Measurements from ENCODE around the gene GRAMD2B. TPM values are rescaled to one million over a fixed set of nuclear protein-coding genes. Genes with fewer than 3 reads are reported as not detected.

Gene GRAMD2B
- total RNA-seq, 1 donor: 6.9 TPM

DNA sequence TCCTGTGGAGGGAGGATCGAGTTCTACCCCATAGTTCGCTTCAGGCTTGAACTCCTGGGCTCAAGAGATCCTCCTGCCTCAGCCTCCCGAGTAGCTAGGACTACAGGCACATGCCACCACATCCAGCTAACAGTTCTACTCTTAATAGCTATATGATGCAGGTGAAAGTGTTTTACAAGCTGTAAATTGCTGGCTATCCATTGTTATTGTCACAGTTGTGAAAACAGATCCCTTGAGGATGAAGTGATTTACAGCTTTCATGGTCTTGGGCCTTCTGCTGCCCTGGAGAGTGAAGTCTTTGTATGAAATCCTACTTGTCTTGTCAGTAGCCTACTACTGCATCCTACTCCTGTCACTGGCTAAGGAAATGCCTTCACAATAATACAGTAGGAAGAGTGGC lies 48.0 kb downstream of the GRAMD2B start:
- no peaks in the 10 kb centered on the region for H3K27me3 ChIP-seq (ENCODE audit: insufficient read depth, low read length)
- no peaks in the 10 kb centered on the region for H3K4me1 ChIP-seq (ENCODE audit: insufficient read depth, low read length)
- no peaks in the 10 kb centered on the region for H3K9me3 ChIP-seq (ENCODE audit: low read depth, low read length)
- no peak overlapping the region for H3K4me3 ChIP-seq (ENCODE audit: low read length)

GRCh38 chr5:126471875-126472537 lies 48.8 kb downstream of the GRAMD2B start:
- Histone ChIP-seq H3K9me3 (ENCODE audit: low read depth, low read length) (no peaks in the 10 kb centered on the region), H3K4me3 (ENCODE audit: low read length) (no peak overlapping the region), H3K4me1 (ENCODE audit: insufficient read depth, low read length) (no peaks in the 10 kb centered on the region), H3K27me3 (ENCODE audit: insufficient read depth, low read length) (no peaks in the 10 kb centered on the region)

DNA sequence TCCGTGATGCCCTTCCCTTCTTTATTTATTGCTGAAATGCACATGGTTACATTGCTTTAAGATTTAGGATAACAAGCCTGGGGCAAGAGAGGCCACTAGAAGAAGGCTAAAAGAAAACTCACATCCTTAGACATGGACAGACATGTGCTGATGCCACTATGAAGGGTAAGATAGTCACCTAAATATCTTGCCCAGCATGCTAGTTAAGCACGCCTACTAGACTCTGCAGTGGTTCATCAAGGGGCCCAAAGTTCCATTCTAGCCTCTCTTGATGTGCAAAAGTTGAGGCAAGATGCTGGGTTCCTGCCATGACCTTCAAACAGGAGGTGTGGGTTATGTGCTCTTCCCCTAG lies 49.3 kb downstream of the GRAMD2B start:
- Histone ChIP-seq H3K9me3 (ENCODE audit: low read depth, low read length) (no peaks in the 10 kb centered on the region), H3K27me3 (ENCODE audit: insufficient read depth, low read length) (no peaks in the 10 kb centered on the region), H3K4me1 (ENCODE audit: insufficient read depth, low read length) (no peaks in the 10 kb centered on the region), H3K4me3 (ENCODE audit: low read length) (no peak overlapping the region)

DNA sequence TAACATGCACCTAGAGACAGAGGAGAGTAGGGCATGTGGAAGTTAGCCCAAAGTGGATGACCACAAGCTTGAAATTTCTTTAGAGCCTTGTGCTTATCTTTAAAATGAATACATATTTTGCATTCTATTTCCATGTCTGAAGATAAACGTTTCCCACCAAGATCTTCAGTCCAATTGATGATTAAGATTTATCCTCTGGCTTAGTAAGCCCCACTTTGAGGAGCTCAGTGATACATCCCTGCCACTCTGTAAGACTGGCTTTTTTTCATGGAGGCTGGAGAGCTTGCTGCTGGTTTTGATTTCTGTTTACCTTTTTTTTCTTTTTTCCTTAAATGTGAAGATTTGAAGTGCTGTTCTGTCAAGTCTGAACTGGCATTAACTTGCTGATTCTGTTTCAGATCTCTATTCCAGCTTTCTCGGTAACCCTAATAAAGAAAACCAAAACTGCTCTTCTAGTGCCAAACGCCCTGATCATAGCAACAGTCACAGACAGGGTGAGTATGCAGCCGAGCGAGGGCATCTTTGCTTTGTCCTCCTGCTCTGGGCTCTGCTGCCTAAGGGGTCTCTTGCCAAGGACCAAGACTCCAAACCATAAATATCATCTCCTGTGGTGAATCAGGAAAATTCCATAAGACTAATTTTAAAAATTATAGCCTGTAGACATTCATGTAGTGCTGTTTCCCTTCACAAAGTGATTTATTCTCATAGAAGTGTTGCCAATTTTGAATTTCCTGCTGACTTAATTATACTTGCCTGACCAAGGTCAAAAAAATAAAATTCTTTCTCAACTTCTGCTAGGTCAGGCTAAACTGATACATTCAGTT lies 54.3 kb downstream of the GRAMD2B start:
- H3K9me3 ChIP-seq (ENCODE audit: low read depth, low read length): no peaks in the 10 kb centered on the region
- no peaks in the 10 kb centered on the region for H3K27me3 ChIP-seq (ENCODE audit: insufficient read depth, low read length)
- no peaks in the 10 kb centered on the region for H3K4me1 ChIP-seq (ENCODE audit: insufficient read depth, low read length)
- H3K4me3 ChIP-seq (ENCODE audit: low read length): no peak overlapping the region

DNA sequence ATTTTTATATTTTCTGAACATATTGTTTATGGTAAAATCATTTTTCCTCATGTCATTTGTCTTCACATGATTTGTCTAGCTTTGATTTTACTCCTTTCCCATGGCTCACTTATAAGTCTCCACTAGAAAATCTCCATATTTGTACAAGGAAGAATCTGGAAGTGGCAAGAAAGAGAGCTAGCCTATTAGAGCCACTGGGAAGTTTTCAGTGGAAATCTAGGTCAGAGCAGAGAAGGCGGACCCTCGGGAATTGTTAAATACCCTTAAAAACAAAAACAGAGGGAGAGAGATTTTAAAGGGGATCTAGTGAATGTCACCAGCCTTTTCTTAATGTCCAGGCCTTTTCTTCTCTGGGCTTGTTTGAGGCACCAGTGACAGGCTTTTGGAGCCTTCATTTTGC lies 56.6 kb downstream of the GRAMD2B start:
- H3K4me3 ChIP-seq (ENCODE audit: low read length): no peak overlapping the region
- no peaks in the 10 kb centered on the region for H3K4me1 ChIP-seq (ENCODE audit: insufficient read depth, low read length)
- no peaks in the 10 kb centered on the region for H3K9me3 ChIP-seq (ENCODE audit: low read depth, low read length)
- H3K27me3 ChIP-seq (ENCODE audit: insufficient read depth, low read length): no peaks in the 10 kb centered on the region

DNA sequence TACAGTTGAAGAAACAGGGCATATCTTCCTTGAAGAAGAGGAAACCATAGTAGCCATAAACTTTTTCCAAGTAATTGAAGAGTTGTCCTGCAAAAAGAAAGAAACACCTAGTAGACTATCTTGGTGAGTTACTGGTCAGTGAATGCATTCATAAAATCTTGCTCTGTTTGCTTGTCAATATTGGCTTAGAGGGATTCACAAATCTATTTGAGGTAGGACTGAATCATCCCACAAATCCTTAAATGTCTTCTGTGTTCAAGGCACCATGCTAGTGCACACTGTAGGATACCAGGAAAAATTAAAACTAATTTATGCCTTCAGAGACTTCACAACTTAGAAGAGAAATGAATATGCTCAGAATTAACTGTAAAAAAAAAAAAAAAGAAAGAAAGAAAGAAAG lies 57.6 kb downstream of the GRAMD2B start:
- Histone ChIP-seq H3K27me3 (ENCODE audit: insufficient read depth, low read length) (no peaks in the 10 kb centered on the region), H3K4me3 (ENCODE audit: low read length) (no peak overlapping the region), H3K4me1 (ENCODE audit: insufficient read depth, low read length) (no peaks in the 10 kb centered on the region), H3K9me3 (ENCODE audit: low read depth, low read length) (no peaks in the 10 kb centered on the region)

DNA sequence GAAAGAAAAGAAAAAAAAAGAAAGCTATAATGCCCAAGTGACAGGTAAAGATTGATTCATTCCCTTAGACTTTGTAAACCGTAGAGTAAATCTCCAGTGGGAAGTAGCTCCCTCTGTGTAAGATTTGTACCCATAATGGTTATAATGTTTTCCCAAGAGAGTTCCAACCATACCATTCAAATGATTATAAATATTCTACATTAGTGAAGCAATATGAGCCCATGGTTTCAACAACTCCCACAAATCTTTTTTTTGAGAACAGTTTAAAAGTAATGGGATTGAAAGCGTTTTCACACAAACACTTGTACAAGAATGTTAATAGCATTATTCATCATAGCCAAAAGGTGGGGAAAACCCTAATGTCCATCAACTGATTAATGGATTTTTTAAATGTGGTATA lies 58.0 kb downstream of the GRAMD2B start:
- no peaks in the 10 kb centered on the region for H3K27me3 ChIP-seq (ENCODE audit: insufficient read depth, low read length)
- H3K4me3 ChIP-seq (ENCODE audit: low read length): no peak overlapping the region
- no peaks in the 10 kb centered on the region for H3K9me3 ChIP-seq (ENCODE audit: low read depth, low read length)
- H3K4me1 ChIP-seq (ENCODE audit: insufficient read depth, low read length): no peaks in the 10 kb centered on the region

GRCh38 chr5:126482591-126482990 lies 59.4 kb downstream of the GRAMD2B start:
- Histone ChIP-seq H3K4me1 (ENCODE audit: insufficient read depth, low read length) (no peaks in the 10 kb centered on the region), H3K27me3 (ENCODE audit: insufficient read depth, low read length) (no peaks in the 10 kb centered on the region), H3K9me3 (ENCODE audit: low read depth, low read length) (no peaks in the 10 kb centered on the region), H3K4me3 (ENCODE audit: low read length) (no peak overlapping the region)

DNA sequence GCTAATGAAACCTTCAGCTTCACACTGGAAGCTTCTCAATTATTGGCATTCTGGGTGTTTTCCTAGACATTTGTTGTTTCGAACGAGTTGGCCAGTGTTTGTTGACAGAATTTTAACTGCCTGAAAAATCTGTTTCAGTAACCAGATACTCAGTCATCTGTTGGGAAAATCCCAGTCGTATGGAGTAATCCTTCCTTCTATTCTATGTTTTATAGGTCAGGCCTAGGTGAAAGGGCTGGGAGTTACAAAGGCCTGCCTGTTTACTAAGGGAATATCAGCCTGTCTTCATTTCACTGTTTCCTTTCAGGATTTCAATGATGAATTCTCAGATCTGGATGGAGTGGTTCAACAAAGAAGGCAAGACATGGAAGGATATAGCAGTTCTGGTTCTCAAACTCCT lies 59.9 kb downstream of the GRAMD2B start:
- Histone ChIP-seq H3K9me3 (ENCODE audit: low read depth, low read length) (no peaks in the 10 kb centered on the region), H3K4me3 (ENCODE audit: low read length) (no peak overlapping the region), H3K4me1 (ENCODE audit: insufficient read depth, low read length) (no peaks in the 10 kb centered on the region), H3K27me3 (ENCODE audit: insufficient read depth, low read length) (no peaks in the 10 kb centered on the region)

DNA sequence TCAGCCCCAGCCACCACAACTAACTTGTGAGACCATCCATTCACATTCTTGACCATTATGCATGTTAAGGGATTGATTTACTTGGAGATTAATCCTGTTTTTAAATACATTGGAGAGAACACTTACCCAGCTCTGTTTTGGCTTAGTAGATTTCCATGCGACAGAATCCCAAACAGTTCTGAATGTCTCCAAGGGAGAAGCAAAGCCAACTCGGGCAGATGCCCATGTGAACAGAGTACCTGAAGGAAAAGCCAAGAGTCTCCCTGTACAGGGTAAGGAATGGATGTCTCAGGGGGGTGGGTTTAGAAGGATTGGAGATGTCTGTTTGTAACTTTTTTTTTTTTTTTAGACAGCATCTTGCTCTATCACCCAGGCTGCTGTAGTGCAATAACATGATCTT lies 61.0 kb downstream of the GRAMD2B start:
- H3K4me1 ChIP-seq (ENCODE audit: insufficient read depth, low read length): no peaks in the 10 kb centered on the region
- H3K9me3 ChIP-seq (ENCODE audit: low read depth, low read length): no peaks in the 10 kb centered on the region
- no peak overlapping the region for H3K4me3 ChIP-seq (ENCODE audit: low read length)
- no peaks in the 10 kb centered on the region for H3K27me3 ChIP-seq (ENCODE audit: insufficient read depth, low read length)

DNA sequence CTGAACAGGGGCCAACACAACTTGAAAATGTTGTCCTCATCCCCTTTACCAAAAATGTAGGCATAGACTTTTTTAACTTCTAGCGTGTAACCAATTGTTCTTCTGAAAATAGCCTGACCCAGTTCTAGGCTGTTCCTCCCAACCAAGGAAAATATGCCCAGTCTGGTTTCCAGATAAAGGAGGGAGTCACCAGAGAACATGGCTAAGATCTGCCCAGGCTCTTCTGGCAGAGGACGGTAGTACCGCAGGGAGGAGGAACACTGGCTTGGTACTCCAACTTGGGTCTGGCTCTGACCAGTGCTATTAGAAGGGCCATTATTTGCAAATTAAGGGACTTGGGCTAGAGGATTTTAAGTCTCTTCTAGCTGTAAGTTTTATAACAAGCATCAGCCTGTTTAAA lies 63.1 kb downstream of the GRAMD2B start:
- H3K9me3 ChIP-seq (ENCODE audit: low read depth, low read length): no peaks in the 10 kb centered on the region
- H3K4me1 ChIP-seq (ENCODE audit: insufficient read depth, low read length): no peaks in the 10 kb centered on the region
- no peaks in the 10 kb centered on the region for H3K27me3 ChIP-seq (ENCODE audit: insufficient read depth, low read length)
- H3K4me3 ChIP-seq (ENCODE audit: low read length): no peak overlapping the region

GRCh38 chr5:126487596-126487995 lies 64.4 kb downstream of the GRAMD2B start:
- H3K4me3 ChIP-seq (ENCODE audit: low read length): no peak overlapping the region
- H3K9me3 ChIP-seq (ENCODE audit: low read depth, low read length): no peaks in the 10 kb centered on the region
- H3K27me3 ChIP-seq (ENCODE audit: insufficient read depth, low read length): no peaks in the 10 kb centered on the region
- H3K4me1 ChIP-seq (ENCODE audit: insufficient read depth, low read length): no peaks in the 10 kb centered on the region

GRCh38 chr5:126488443-126489065 lies 65.3 kb downstream of the GRAMD2B start:
- Histone ChIP-seq H3K9me3 (ENCODE audit: low read depth, low read length) (no peaks in the 10 kb centered on the region), H3K4me3 (ENCODE audit: low read length) (no peak overlapping the region), H3K4me1 (ENCODE audit: insufficient read depth, low read length) (no peaks in the 10 kb centered on the region), H3K27me3 (ENCODE audit: insufficient read depth, low read length) (no peaks in the 10 kb centered on the region)

- H3K27me3 ChIP-seq (ENCODE audit: insufficient read depth, low read length): no peaks in the 10 kb centered on the region
- no peaks in the 10 kb centered on the region for H3K4me1 ChIP-seq (ENCODE audit: insufficient read depth, low read length)
- H3K9me3 ChIP-seq (ENCODE audit: low read depth, low read length): no peaks in the 10 kb centered on the region
- no peak overlapping the region for H3K4me3 ChIP-seq (ENCODE audit: low read length)
Observed at GRCh38 chr5:126490167-126490940, 67.1 kb downstream of the GRAMD2B start.

DNA sequence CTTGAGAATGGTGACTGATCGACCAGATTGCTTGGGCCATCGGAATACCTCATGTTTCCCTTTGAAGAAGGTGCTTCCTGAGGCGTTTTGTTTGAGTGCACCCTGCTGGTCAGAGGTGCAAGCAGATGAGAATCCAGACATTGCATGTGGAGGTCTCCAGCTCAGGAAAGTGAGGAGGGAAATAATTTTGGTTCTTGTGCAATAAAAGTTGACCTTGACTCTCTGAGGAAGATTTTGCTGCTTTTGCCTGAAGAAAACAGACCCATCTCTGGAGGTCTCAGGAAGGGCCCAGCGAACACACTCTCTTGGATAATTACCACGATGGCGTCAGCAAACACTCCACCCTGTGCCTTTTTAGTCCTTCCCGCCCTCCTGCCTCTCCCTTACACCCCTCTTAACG lies 69.7 kb downstream of the GRAMD2B start:
- H3K4me3 ChIP-seq (ENCODE audit: low read length): no peak overlapping the region
- no peaks in the 10 kb centered on the region for H3K9me3 ChIP-seq (ENCODE audit: low read depth, low read length)
- no peaks in the 10 kb centered on the region for H3K4me1 ChIP-seq (ENCODE audit: insufficient read depth, low read length)
- no peaks in the 10 kb centered on the region for H3K27me3 ChIP-seq (ENCODE audit: insufficient read depth, low read length)
